Testis (tissue), 2 donors: Measurements from ENCODE around the gene UBE2Z.

Experiments used
- POLR2A ChIP-seq: fragments of 450-650 bp; IDR thresholded peaks from one replicate; pipeline ENCODE4 v1.6.1; 2017; ENCODE audit warnings: antibody characterized with exemption, mild to moderate bottlenecking, moderate library complexity
- TF ChIP-seq, protein P1 (sequence below), 3 experiments: fragments of 450-650 bp in 2 of 3; fragments of 200-600 bp in 1 of 3; sonication (generic) in 1 of 3; IDR thresholded peaks; one replicate each; pipeline ENCODE4 v1.5.1; 2016 to 2019; ENCODE audit warnings: antibody characterized with exemption in 3 of 3, mild to moderate bottlenecking in 2 of 3, moderate library complexity in 1 of 3

DNA sequence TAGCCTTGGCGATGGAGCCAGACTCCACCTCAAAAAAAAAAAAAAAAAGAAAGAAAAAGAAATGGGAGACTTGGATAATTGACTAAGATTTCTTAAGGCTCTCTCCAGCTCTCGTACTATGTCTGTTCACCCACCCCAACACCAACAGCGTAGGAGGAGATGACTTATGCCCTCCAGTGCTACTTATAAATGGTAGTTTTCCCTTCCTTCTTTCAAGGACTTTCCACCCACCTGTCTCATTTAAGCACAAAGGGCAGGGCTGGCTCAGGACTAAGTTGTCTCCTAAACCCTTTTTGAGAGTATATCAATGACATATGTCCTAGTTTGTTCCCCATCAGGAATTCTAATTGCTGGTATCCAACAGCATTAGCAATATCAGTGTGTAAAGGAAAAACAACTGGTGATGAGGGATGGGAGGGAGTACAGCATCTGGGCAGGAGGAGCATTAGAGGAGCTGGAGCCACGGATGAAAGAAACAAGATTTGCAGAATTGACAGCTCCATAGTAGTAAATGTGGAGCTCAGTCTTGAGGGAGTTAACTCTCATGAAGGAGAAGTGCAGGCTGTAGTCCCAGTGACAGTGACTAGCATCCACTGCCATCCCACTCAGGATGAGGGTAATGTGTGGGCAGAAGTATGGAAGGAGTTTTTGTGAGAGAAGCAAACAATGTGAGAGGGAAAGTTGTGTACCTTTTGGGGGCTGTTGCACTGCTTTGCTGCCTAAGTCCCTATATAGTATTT lies 17.2 kb downstream of the UBE2Z start:
- TF ChIP-seq, protein P1, sequence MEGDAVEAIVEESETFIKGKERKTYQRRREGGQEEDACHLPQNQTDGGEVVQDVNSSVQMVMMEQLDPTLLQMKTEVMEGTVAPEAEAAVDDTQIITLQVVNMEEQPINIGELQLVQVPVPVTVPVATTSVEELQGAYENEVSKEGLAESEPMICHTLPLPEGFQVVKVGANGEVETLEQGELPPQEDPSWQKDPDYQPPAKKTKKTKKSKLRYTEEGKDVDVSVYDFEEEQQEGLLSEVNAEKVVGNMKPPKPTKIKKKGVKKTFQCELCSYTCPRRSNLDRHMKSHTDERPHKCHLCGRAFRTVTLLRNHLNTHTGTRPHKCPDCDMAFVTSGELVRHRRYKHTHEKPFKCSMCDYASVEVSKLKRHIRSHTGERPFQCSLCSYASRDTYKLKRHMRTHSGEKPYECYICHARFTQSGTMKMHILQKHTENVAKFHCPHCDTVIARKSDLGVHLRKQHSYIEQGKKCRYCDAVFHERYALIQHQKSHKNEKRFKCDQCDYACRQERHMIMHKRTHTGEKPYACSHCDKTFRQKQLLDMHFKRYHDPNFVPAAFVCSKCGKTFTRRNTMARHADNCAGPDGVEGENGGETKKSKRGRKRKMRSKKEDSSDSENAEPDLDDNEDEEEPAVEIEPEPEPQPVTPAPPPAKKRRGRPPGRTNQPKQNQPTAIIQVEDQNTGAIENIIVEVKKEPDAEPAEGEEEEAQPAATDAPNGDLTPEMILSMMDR (IDR thresholded peaks at IDR 0.05): no peak
- TF ChIP-seq POLR2A: no peak
